C4-2B (cell line): ENCODE measurements around the gene DPH5.

Experiments used
- H3K27ac ChIP-seq: fragments of 450-650 bp; 2 replicates; pipeline ENCODE4 v1.5.1; 2017
- CTCF ChIP-seq: fragments of 450-650 bp; conservative IDR thresholded peaks from 2 replicates; pipeline ENCODE4 v1.5.1; 2017; ENCODE audit warnings: mild to moderate bottlenecking
- ZFX ChIP-seq: fragments of 450-650 bp; IDR thresholded peaks from 2 replicates; pipeline ENCODE4 v1.6.1; 2017

The DPH5 gene

DNA sequence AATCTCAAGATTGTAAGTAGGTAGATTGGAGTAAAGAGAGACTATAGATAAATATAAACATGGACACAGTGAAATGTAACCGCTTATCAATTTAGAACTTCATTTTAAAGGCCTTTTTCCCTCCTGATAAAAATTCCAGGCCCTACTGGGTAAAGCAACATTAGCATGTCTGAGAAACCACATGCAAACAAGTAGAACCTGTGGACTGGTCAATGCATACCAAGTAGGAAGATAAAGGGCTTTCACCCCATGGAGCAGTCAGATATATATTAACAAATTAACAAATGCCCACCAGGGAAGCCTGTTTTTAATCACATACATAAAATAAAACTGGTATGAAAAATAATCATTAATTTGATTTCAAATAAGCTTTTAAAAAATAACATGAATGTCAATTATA lies 8.1 kb downstream of the DPH5 start:
- TF ChIP-seq CTCF (no peak), ZFX (no peak)
- H3K27ac ChIP-seq: no peak overlapping the region

DNA sequence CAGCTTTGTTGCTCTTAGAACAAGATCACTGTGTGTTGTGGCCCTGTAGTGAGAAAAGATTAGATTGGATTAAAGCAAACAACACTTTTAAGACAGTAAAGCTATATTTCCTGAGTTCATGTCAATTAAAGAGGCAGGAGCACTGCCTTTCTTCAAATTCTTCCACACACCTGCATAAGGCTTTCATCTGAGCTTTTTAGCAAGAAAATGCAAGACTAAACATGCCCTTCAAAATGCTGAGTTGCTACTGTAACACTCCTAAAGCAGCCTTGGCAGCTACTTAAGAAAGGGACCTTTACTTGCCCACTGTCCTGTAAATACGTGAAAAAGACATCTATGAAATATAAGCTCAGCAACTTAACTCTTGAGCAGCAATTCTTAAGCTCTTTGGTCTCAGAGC lies 11.8 kb downstream of the DPH5 start:
- no peak for TF ChIP-seq ZFX
- no peak for TF ChIP-seq CTCF
- no peak overlapping the region for H3K27ac ChIP-seq

GRCh38 chr1:101008229-101008834 lies 17.3 kb downstream of the DPH5 start:
- no peak overlapping the region for H3K27ac ChIP-seq
- no peak for TF ChIP-seq ZFX
- TF ChIP-seq CTCF: no peak

- no peak overlapping the region for H3K27ac ChIP-seq
- TF ChIP-seq ZFX (no peak), CTCF (no peak)
Observed at GRCh38 chr1:101006553-101006952, 19.0 kb downstream of the DPH5 start.

DNA sequence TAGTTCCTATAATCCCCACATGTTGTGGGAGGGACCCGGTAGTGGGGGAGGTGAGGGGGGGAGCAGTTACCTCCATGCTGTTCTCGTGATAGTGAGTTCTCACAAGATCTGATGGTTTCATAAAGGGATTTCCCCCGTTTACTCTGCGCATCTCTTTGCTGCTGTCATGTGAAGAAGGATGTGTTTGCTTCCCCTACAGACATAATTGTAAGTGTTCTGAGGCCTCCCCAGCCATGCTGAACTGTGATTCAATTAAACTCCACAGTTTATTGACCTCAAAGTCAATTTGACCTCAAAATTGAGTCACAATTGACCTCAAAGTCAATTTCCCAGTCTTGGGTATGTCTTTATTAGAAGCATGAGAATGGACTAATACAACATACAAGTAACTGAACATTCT lies 19.7 kb downstream of the DPH5 start:
- H3K27ac ChIP-seq: no peak overlapping the region
- TF ChIP-seq CTCF (no peak), ZFX (no peak)

GRCh38 chr1:101005183-101005582 lies 20.4 kb downstream of the DPH5 start:
- no peak overlapping the region for H3K27ac ChIP-seq
- TF ChIP-seq CTCF: no peak
- no peak for TF ChIP-seq ZFX

- no peak overlapping the region for H3K27ac ChIP-seq
- TF ChIP-seq CTCF (no peak), ZFX (no peak)
Observed at GRCh38 chr1:101004670-101005069, 20.9 kb downstream of the DPH5 start.
